ENCODE measurements around the gene RNF157. TPM values are rescaled to one million over a fixed set of nuclear protein-coding genes. Genes with fewer than 3 reads are reported as not detected.

Gene RNF157
- total and polyA plus RNA-seq, 2 of the 13 experiments (the other 11 are each of a cell fraction or from before 2014, with no cell fraction given), result 0.44 to 1.5 TPM

- TF ChIP-seq SKI (IDR thresholded peaks at IDR 0.05; ENCODE audit: partially characterized antibody), result no peak
- TF ChIP-seq AKNA (CRISPR knock-in tag; IDR thresholded peaks at IDR 0.05; ENCODE audit: borderline replicate concordance), result no peak
- TF ChIP-seq ELF1 (CRISPR knock-in tag; IDR thresholded peaks at IDR 0.05), result peak; percentile 58; the same call in 1 of the 2 replicates
- TF ChIP-seq HOXD1 (CRISPR knock-in tag; IDR thresholded peaks at IDR 0.05), result no peak
- TF ChIP-seq ZFP36L1 (CRISPR knock-in tag; IDR thresholded peaks at IDR 0.05), result no peak
- peak; percentile 47 for TF ChIP-seq ZFY (CRISPR knock-in tag; IDR thresholded peaks at IDR 0.05)
- no peak for TF ChIP-seq JUNB (CRISPR knock-in tag; IDR thresholded peaks at IDR 0.05; ENCODE audit: borderline replicate concordance)
- no peak for TF ChIP-seq GLI4 (CRISPR knock-in tag; IDR thresholded peaks at IDR 0.05; ENCODE audit: borderline replicate concordance)
- no peak for TF ChIP-seq ZNF724P (CRISPR knock-in tag; IDR thresholded peaks at IDR 0.05; ENCODE audit: borderline replicate concordance)
- TF ChIP-seq ZNF414 (CRISPR knock-in tag; IDR thresholded peaks at IDR 0.05), result peak; percentile 69; the same call in 1 of the 2 replicates
- TF ChIP-seq ZNF441 (CRISPR knock-in tag; IDR thresholded peaks at IDR 0.05; ENCODE audit: borderline replicate concordance), result no peak
- no peak for TF ChIP-seq HNF4G (IDR thresholded peaks at IDR 0.05; ENCODE audit: borderline replicate concordance, low read depth, low read length)
- no peak for TF ChIP-seq HNF4G (CRISPR knock-in tag; IDR thresholded peaks at IDR 0.05; ENCODE audit: borderline replicate concordance, low read depth)
- TF ChIP-seq ZNF558 (CRISPR knock-in tag; IDR thresholded peaks at IDR 0.05; ENCODE audit: borderline replicate concordance), result no peak
- TF ChIP-seq NBN (conservative IDR thresholded peaks at IDR 0.05), result no peak
- TF ChIP-seq ZSCAN25 (CRISPR knock-in tag; IDR thresholded peaks at IDR 0.05), result peak; percentile 92
- TF ChIP-seq ARNT (IDR thresholded peaks at IDR 0.05), result no peak
- no peak for TF ChIP-seq AFF4 (CRISPR knock-in tag; IDR thresholded peaks at IDR 0.05)
These were observed 107.5 kb downstream of the RNF157 start (continued) for GRCh38 chr17:76132574-76133338.
